Stimulated activated CD4-positive, alpha-beta T cell treated with anti-CD3 and anti-CD28 coated beads, Interleukin-1b, Interleukin-23, amount 100 ng/mL, for 1 hour (primary cell): Measurements from ENCODE around the gene TALDO1.
"Not testable (repeated sequence)": the region's sequence is repeated elsewhere in the genome, so short reads cannot be mapped to it uniquely, and the experiment has no call there.

Experiments used
- DNase-seq, 2 donors: peaks; one replicate each; pipeline ENCODE4 v3.0.0-alpha.2; 2020; ENCODE audit warnings: low read depth in 2 of 2

Gene TALDO1

GRCh38 chr11:719214-720016 is 27.8 kb upstream of the TALDO1 start:
- DNase-seq: no peak

- no peak for DNase-seq
These were observed 27.1 kb upstream of the TALDO1 start for GRCh38 chr11:720017-720641.

GRCh38 chr11:720642-721246 is 26.5 kb upstream of the TALDO1 start:
- DNase-seq: peak in 1 of 2 donors; percentile 42

GRCh38 chr11:721247-721740 is 26.0 kb upstream of the TALDO1 start:
- DNase-seq: no peak

- no peak for DNase-seq
These were observed 25.4 kb upstream of the TALDO1 start for GRCh38 chr11:721741-722345.

- DNase-seq: no peak
These were observed 24.9 kb upstream of the TALDO1 start for GRCh38 chr11:722346-722811.

- no peak for DNase-seq
These were observed 24.0 kb upstream of the TALDO1 start for GRCh38 chr11:723120-723883.

- no peak for DNase-seq
These were observed 23.1 kb upstream of the TALDO1 start for GRCh38 chr11:724049-724777.

- no peak for DNase-seq
These were observed 22.4 kb upstream of the TALDO1 start for GRCh38 chr11:724778-725386.

GRCh38 chr11:725624-726202 is 21.6 kb upstream of the TALDO1 start:
- DNase-seq: no peak

- no peak for DNase-seq
These were observed 20.7 kb upstream of the TALDO1 start for GRCh38 chr11:726278-727220.

- DNase-seq: no peak
These were observed 20.0 kb upstream of the TALDO1 start for GRCh38 chr11:727281-727701.

GRCh38 chr11:727859-728748 is 19.2 kb upstream of the TALDO1 start:
- DNase-seq: peak; percentile 62 to 64

- DNase-seq: no peak
These were observed 18.3 kb upstream of the TALDO1 start for GRCh38 chr11:728901-729491.

GRCh38 chr11:729492-730074 is 17.7 kb upstream of the TALDO1 start:
- no peak for DNase-seq

GRCh38 chr11:733072-733471 is 14.2 kb upstream of the TALDO1 start:
- no peak for DNase-seq

- DNase-seq: not testable (repeated sequence)
These were observed 12.7 kb upstream of the TALDO1 start for GRCh38 chr11:734541-734940.
